ENCODE data around the gene SC5D. TPM values are rescaled to one million over a fixed set of nuclear protein-coding genes. Genes with fewer than 3 reads are reported as not detected.
A peak's percentile ranks its signal among the peaks of the same experiment; 100 is the strongest.

Gene SC5D
- total RNA-seq, 5 donors from 2014 or later (not counting 1 experiment from before 2014, with no cell fraction given), result 19.1 to 51.3 (median 25.6) TPM

DNA sequence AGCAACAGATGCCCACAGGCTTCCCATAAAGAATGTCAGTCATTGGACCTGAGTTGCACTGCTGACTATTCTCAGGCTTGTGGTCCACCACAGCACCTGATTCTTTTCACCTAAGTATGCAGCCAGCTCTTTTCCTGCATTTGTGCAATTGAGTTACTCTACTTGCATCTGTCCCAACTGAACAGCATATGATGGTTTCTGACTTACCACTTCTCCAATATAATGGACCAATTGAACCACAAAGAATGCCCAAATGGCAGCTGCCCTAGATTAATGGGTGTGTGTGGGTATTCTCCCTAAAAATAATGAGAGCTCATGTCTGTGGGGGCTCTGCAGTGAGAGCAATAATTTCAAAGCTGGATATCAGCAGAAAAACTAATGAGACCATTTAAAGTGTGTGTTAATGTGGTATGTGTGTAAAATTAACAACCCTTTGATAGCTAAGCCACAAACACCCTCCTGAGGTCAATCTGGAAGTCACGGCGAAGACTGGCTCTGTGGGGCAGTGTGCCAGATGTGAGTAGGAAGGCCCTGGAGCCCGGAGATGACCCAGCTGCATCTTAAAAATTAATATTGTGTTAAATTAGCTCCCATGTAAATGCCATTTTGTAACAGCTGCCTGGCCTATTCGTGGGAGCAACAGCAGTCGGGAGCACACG is 43.8 kb downstream of the SC5D start:
- Mint-ChIP-seq H3K27me3 (no peaks in the 10 kb centered on the region), H3K36me3 (no peaks in the 10 kb centered on the region), H3K4me1 (peaks cover 15 to 33% (median 15%) of the 10 kb centered on the region in 3 donors), H3K27ac (no peak overlapping the region), H3K4me3 (no peak overlapping the region), H3K9me3 (no peaks in the 10 kb centered on the region)
- no peak for DNase-seq
- WGBS (ENCODE audit: insufficient coverage), result 90% methylated on average over 2 of the region's 6 CpGs
- no peaks in the 10 kb centered on the region for H3K9me3 ChIP-seq
- ATAC-seq (replicated peaks in 1 of 4), result no peak
- H3K27me3 ChIP-seq (replicated peaks in 1 of 2; ENCODE audit: control insufficient read depth in 2 of 2, extremely low read depth in 1 of 2, insufficient read depth in 2 of 2, low read length in 1 of 2), result no peaks in the 10 kb centered on the region
- CTCF ChIA-PET, result no interaction called here
- peaks cover 0 to 2% of the 10 kb centered on the region in 2 experiments for H3K4me1 ChIP-seq (ENCODE audit: control insufficient read depth in 1 of 2, extremely low read depth in 1 of 2, insufficient read depth in 2 of 2, low read length in 2 of 2)
- H3K27ac ChIP-seq (ENCODE audit: low read length), result no peak overlapping the region
- POLR2A ChIA-PET, result no interaction called here
- H3K4me3 ChIP-seq (ENCODE audit: control insufficient read depth in 1 of 2, extremely low read depth in 1 of 2, low read length in 1 of 2), result no peak overlapping the region
- H3K36me3 ChIP-seq (ENCODE audit: control insufficient read depth in 2 of 2, extremely low read depth in 1 of 2, insufficient read depth in 1 of 2, low read length in 1 of 2), result no peaks in the 10 kb centered on the region

DNA sequence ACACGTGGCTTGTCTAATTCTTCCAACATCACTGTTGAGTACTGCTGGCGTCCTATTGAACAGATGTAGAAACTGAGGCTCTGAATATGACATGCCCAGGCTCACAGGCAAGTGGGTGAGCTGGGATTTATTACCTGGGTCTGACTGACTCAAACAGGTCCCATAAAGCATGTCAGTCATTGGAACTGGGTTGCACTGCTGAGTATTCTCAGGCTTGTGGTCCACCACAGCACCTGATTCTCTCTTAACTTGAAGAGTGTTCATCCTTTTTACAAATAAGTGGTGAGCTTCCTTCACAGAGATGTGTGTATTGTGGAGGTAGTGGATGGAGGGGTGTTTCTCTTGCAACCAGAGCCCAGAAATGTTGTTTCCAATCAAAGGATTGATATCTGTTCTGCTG is 44.5 kb downstream of the SC5D start:
- no peaks in the 10 kb centered on the region for H3K27me3 ChIP-seq (replicated peaks in 1 of 2; ENCODE audit: control insufficient read depth in 2 of 2, extremely low read depth in 1 of 2, insufficient read depth in 2 of 2, low read length in 1 of 2)
- Mint-ChIP-seq H3K4me3 (no peak overlapping the region), H3K36me3 (no peaks in the 10 kb centered on the region), H3K9me3 (no peaks in the 10 kb centered on the region), H3K27ac (no peak overlapping the region), H3K27me3 (no peaks in the 10 kb centered on the region), H3K4me1 (peaks cover 18 to 36% (median 19%) of the 10 kb centered on the region in 3 donors)
- H3K4me1 ChIP-seq (ENCODE audit: control insufficient read depth in 1 of 2, extremely low read depth in 1 of 2, insufficient read depth in 2 of 2, low read length in 2 of 2), result peaks cover 0 to 2% of the 10 kb centered on the region in 2 experiments
- no peaks in the 10 kb centered on the region for H3K36me3 ChIP-seq (ENCODE audit: control insufficient read depth in 2 of 2, extremely low read depth in 1 of 2, insufficient read depth in 1 of 2, low read length in 1 of 2)
- no peaks in the 10 kb centered on the region for H3K9me3 ChIP-seq
- DNase-seq, result no peak
- CTCF ChIA-PET, result interaction anchor here in 1 of 2 donors (0.6 kb wide), 1 partner anchor 126 kb away, joined by 3 read pairs; no protein-coding TSS in a partner anchor
- WGBS (ENCODE audit: insufficient coverage), result 80% methylated on average over 2 of the region's 2 CpGs
- POLR2A ChIA-PET, result no interaction called here
- no peak overlapping the region for H3K27ac ChIP-seq (ENCODE audit: low read length)
- no peak for ATAC-seq (replicated peaks in 1 of 4)
- no peak overlapping the region for H3K4me3 ChIP-seq (ENCODE audit: control insufficient read depth in 1 of 2, extremely low read depth in 1 of 2, low read length in 1 of 2)

DNA sequence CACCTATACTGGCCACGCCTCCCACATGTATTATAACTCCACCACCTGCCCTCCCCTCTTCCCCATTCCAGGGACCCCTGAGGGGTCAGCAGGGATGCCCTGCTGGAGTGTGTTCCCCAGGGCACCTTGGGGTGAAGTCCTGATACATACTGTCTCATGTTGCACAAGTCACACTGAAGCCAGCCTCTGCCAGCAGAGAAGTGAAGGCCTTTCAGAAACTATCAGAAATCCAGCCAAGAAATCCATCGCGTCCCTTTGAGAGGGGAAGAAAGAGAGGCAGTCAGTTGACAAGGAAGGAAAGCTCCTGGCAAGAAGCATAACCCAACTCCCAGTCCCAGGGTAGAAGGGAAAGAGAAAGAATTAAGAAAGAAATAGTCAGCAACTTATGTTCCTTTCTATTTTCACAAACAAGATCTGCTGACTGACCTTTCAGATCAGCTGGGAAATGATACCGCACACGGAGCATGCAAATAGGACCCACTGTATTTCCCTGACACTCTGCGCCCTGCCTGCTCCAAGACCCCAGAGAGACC is 45.2 kb downstream of the SC5D start:
- Mint-ChIP-seq H3K27ac (no peak overlapping the region), H3K4me3 (no peak overlapping the region), H3K9me3 (no peaks in the 10 kb centered on the region), H3K27me3 (no peaks in the 10 kb centered on the region), H3K36me3 (no peaks in the 10 kb centered on the region), H3K4me1 (peaks cover 18 to 36% (median 19%) of the 10 kb centered on the region in 3 donors)
- H3K4me3 ChIP-seq (ENCODE audit: control insufficient read depth in 1 of 2, extremely low read depth in 1 of 2, low read length in 1 of 2), result no peak overlapping the region
- H3K9me3 ChIP-seq, result no peaks in the 10 kb centered on the region
- H3K4me1 ChIP-seq (ENCODE audit: control insufficient read depth in 1 of 2, extremely low read depth in 1 of 2, insufficient read depth in 2 of 2, low read length in 2 of 2), result peaks cover 0 to 2% of the 10 kb centered on the region in 2 experiments
- CTCF ChIA-PET, result interaction anchor here in 1 of 2 donors (0.6 kb wide), 1 partner anchor 314 kb away, joined by 3 read pairs; no protein-coding TSS in a partner anchor
- WGBS (ENCODE audit: insufficient coverage), result 96% methylated on average over 4 of the region's 6 CpGs
- no peak for ATAC-seq (replicated peaks in 1 of 4)
- DNase-seq, result no peak
- POLR2A ChIA-PET, result no interaction called here
- no peaks in the 10 kb centered on the region for H3K27me3 ChIP-seq (replicated peaks in 1 of 2; ENCODE audit: control insufficient read depth in 2 of 2, extremely low read depth in 1 of 2, insufficient read depth in 2 of 2, low read length in 1 of 2)
- no peaks in the 10 kb centered on the region for H3K36me3 ChIP-seq (ENCODE audit: control insufficient read depth in 2 of 2, extremely low read depth in 1 of 2, insufficient read depth in 1 of 2, low read length in 1 of 2)
- no peak overlapping the region for H3K27ac ChIP-seq (ENCODE audit: low read length)

DNA sequence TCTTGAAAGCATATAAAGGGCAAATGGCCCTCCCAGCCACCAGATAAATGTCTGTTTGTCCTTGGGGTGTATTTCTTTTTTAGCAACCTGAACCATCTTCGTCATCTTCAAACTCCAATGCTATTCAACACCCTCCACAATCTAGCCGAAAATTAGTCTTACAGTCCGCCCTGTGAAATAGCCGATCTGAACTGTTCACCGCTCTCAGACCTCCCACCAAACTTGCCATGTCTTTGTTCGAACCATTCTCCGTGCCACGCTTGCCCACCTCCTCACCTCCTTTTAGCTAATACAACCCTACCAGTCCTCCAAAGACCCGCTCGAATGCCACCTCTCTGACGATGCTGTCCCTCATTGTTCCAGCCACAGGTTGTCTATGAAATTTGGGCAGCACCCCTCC is 46.0 kb downstream of the SC5D start:
- ChIA-PET CTCF (interaction anchor here (0.6 to 0.7 kb wide), 2 partner anchors 14 to 313 kb away, joined by 3 read pairs; no protein-coding TSS in a partner anchor), POLR2A (interaction anchor here in 1 of 2 donors (0.5 kb wide), 1 partner anchor 94 kb away, joined by 3 read pairs; no protein-coding TSS in a partner anchor)
- Histone ChIP-seq H3K9me3 (no peaks in the 10 kb centered on the region), H3K27me3 (replicated peaks in 1 of 2; ENCODE audit: control insufficient read depth in 2 of 2, extremely low read depth in 1 of 2, insufficient read depth in 2 of 2, low read length in 1 of 2) (no peaks in the 10 kb centered on the region), H3K4me1 (ENCODE audit: control insufficient read depth in 1 of 2, extremely low read depth in 1 of 2, insufficient read depth in 2 of 2, low read length in 2 of 2) (peaks cover 0 to 2% of the 10 kb centered on the region in 2 experiments), H3K27ac (ENCODE audit: low read length) (no peak overlapping the region), H3K36me3 (ENCODE audit: control insufficient read depth in 2 of 2, extremely low read depth in 1 of 2, insufficient read depth in 1 of 2, low read length in 1 of 2) (no peaks in the 10 kb centered on the region), H3K4me3 (ENCODE audit: control insufficient read depth in 1 of 2, extremely low read depth in 1 of 2, low read length in 1 of 2) (no peak overlapping the region)
- Mint-ChIP-seq H3K4me3 (no peak overlapping the region), H3K36me3 (no peaks in the 10 kb centered on the region), H3K4me1 (peaks cover 18 to 36% (median 19%) of the 10 kb centered on the region in 3 donors), H3K9me3 (no peaks in the 10 kb centered on the region), H3K27ac (no peak overlapping the region), H3K27me3 (no peaks in the 10 kb centered on the region)
- DNase-seq (no peak), ATAC-seq (replicated peaks in 1 of 4) (no peak)
- WGBS (ENCODE audit: insufficient coverage), result 89% methylated on average over 9 of the region's 11 CpGs

DNA sequence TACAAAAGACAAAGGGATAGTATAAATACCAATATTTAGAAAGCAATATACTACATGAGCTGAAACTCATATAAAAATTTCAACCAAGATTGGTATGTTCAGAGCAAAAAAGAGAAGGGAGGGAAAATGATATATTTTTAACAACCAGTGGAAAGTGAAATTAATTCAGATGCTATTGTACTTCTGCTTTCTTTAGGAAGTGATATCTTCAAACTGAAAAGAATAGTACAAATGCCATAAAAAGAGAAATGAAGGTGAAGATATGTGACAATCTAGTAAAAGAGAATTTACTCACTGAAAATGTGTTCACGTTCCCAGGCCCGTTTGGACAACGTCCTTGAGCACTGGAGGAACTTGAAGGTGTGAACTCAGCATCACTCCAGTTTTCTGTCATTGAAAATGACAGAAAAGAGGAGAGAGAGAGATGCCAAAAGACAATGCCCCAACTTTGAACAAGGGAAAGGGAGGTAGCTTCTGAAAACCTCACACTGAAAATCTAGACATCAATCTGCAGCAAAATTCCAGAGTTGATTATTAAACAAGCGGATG is 47.5 kb downstream of the SC5D start:
- H3K27me3 ChIP-seq (replicated peaks in 1 of 2; ENCODE audit: control insufficient read depth in 2 of 2, extremely low read depth in 1 of 2, insufficient read depth in 2 of 2, low read length in 1 of 2), result no peaks in the 10 kb centered on the region
- H3K4me1 Mint-ChIP-seq, result peaks cover 9 to 26% (median 10%) of the 10 kb centered on the region in 3 donors
- H3K4me3 Mint-ChIP-seq, result no peak overlapping the region
- ATAC-seq (replicated peaks in 1 of 4) (no peak), DNase-seq (no peak)
- CTCF ChIA-PET, result no interaction called here
- H3K4me3 ChIP-seq (ENCODE audit: control insufficient read depth in 1 of 2, extremely low read depth in 1 of 2, low read length in 1 of 2), result no peak overlapping the region
- no peaks in the 10 kb centered on the region for H3K36me3 ChIP-seq (ENCODE audit: control insufficient read depth in 2 of 2, extremely low read depth in 1 of 2, insufficient read depth in 1 of 2, low read length in 1 of 2)
- H3K27me3 Mint-ChIP-seq, result no peaks in the 10 kb centered on the region
- H3K27ac ChIP-seq (ENCODE audit: low read length), result no peak overlapping the region
- H3K27ac Mint-ChIP-seq, result no peak overlapping the region
- POLR2A ChIA-PET, result interaction anchor here in 1 of 2 donors (0.6 kb wide), 1 partner anchor 31 kb away, joined by 3 read pairs; no protein-coding TSS in a partner anchor
- WGBS (ENCODE audit: insufficient coverage), result 0% methylated on average over 1 of the region's 4 CpGs
- no peaks in the 10 kb centered on the region for H3K9me3 Mint-ChIP-seq
- peaks cover 0 to 2% of the 10 kb centered on the region in 2 experiments for H3K4me1 ChIP-seq (ENCODE audit: control insufficient read depth in 1 of 2, extremely low read depth in 1 of 2, insufficient read depth in 2 of 2, low read length in 2 of 2)
- no peaks in the 10 kb centered on the region for H3K9me3 ChIP-seq
- no peaks in the 10 kb centered on the region for H3K36me3 Mint-ChIP-seq

DNA sequence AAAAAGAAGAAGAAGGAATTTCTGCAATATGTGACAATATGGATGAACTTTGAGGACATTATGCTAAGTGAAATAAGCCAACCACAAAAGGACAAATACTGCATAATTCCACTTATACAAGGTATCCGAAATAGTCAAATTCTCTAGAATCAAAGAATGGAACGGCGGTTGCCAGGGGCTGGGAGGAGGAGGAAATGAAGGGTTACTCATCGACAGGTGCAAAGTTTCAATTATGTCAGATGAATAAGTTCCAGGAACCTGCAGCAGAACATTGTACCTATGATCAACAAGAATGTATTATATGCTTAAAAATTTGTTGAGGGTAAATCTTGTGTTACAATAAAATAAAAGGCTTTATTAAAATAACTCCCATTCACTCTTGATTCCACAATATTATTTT is 49.0 kb downstream of the SC5D start:
- WGBS (ENCODE audit: insufficient coverage), result no CpG with 5 or more reads among the region's 4 CpGs
- Histone ChIP-seq H3K27ac (ENCODE audit: low read length) (no peak overlapping the region), H3K36me3 (ENCODE audit: control insufficient read depth in 2 of 2, extremely low read depth in 1 of 2, insufficient read depth in 1 of 2, low read length in 1 of 2) (no peaks in the 10 kb centered on the region), H3K27me3 (replicated peaks in 1 of 2; ENCODE audit: control insufficient read depth in 2 of 2, extremely low read depth in 1 of 2, insufficient read depth in 2 of 2, low read length in 1 of 2) (no peaks in the 10 kb centered on the region), H3K4me1 (ENCODE audit: control insufficient read depth in 1 of 2, extremely low read depth in 1 of 2, insufficient read depth in 2 of 2, low read length in 2 of 2) (no peaks in the 10 kb centered on the region), H3K4me3 (ENCODE audit: control insufficient read depth in 1 of 2, extremely low read depth in 1 of 2, low read length in 1 of 2) (no peak overlapping the region), H3K9me3 (no peaks in the 10 kb centered on the region)
- no peaks in the 10 kb centered on the region for H3K27me3 Mint-ChIP-seq
- H3K9me3 Mint-ChIP-seq, result no peaks in the 10 kb centered on the region
- ChIA-PET POLR2A (no interaction called here), CTCF (interaction anchor here in 1 of 2 donors (0.6 kb wide), 1 partner anchor 89 kb away, joined by 4 read pairs; no protein-coding TSS in a partner anchor)
- peaks cover 7 to 20% (median 10%) of the 10 kb centered on the region in 3 donors for H3K4me1 Mint-ChIP-seq
- ATAC-seq (replicated peaks in 1 of 4), result peak in 2 of 4 experiments; percentile 41 to 67
- H3K36me3 Mint-ChIP-seq, result no peaks in the 10 kb centered on the region
- no peak overlapping the region for H3K4me3 Mint-ChIP-seq
- no peak overlapping the region for H3K27ac Mint-ChIP-seq
- DNase-seq, result no peak

Data from T-cell (primary cell).